ENCODE results near the gene CA11.

GRCh38 chr19:48670699-48671445 lies 24.9 kb upstream of the CA11 start:
- TF ChIP-seq, protein P1, sequence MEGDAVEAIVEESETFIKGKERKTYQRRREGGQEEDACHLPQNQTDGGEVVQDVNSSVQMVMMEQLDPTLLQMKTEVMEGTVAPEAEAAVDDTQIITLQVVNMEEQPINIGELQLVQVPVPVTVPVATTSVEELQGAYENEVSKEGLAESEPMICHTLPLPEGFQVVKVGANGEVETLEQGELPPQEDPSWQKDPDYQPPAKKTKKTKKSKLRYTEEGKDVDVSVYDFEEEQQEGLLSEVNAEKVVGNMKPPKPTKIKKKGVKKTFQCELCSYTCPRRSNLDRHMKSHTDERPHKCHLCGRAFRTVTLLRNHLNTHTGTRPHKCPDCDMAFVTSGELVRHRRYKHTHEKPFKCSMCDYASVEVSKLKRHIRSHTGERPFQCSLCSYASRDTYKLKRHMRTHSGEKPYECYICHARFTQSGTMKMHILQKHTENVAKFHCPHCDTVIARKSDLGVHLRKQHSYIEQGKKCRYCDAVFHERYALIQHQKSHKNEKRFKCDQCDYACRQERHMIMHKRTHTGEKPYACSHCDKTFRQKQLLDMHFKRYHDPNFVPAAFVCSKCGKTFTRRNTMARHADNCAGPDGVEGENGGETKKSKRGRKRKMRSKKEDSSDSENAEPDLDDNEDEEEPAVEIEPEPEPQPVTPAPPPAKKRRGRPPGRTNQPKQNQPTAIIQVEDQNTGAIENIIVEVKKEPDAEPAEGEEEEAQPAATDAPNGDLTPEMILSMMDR (IDR thresholded peaks at IDR 0.05): no peak
- no peak for TF ChIP-seq POLR2A (IDR thresholded peaks at IDR 0.05)
